ENCODE results near the gene RWDD3. TPM values are rescaled to one million over a fixed set of nuclear protein-coding genes. Genes with fewer than 3 reads are reported as not detected.

The RWDD3 gene
- total and polyA plus RNA-seq, 2 of the 13 experiments (the other 11 are each of a cell fraction or from before 2014, with no cell fraction given) = 18.3 to 21.2 TPM

- ChIA-PET CTCF (ENCODE audit: low intra/inter-chr PET ratio, low total read pairs) (no interaction called here), POLR2A (no interaction called here)
- no peak for ATAC-seq
- Histone ChIP-seq H3K9me3 (ENCODE audit: low read length) (no peaks in the 10 kb centered on the region), H4K20me1 (ENCODE audit: insufficient read depth, low read length) (no peaks in the 10 kb centered on the region), H3K27me3 (ENCODE audit: control insufficient read depth in 1 of 2, insufficient read depth in 2 of 2, low read length in 2 of 2) (no peaks in the 10 kb centered on the region), H3K36me3 (replicated peaks in 1 of 2; ENCODE audit: control insufficient read depth in 1 of 2, insufficient read depth in 2 of 2, low read length in 2 of 2) (no peaks in the 10 kb centered on the region), H3K27ac (ENCODE audit: extremely low read length, insufficient read depth, low read length) (no peak overlapping the region), H2AFZ (ENCODE audit: low read length) (no peak overlapping the region), H3K4me3 (replicated peaks in 1 of 3; ENCODE audit: insufficient read depth in 1 of 3, low read depth in 2 of 3, low read length in 3 of 3) (no peak overlapping the region), H3K9ac (ENCODE audit: insufficient read depth, low read depth, low read length) (no peak overlapping the region), H3K4me2 (ENCODE audit: low read depth, low read length) (no peak overlapping the region), H3K79me2 (ENCODE audit: insufficient read depth, low read length) (no peaks in the 10 kb centered on the region), H3K4me1 (ENCODE audit: insufficient read depth, low read length) (no peaks in the 10 kb centered on the region)
- intact Hi-C loops (cut with micrococcal nuclease; ENCODE audit: unreplicated experiment) (no loop called here), in situ Hi-C loops (cut with HindIII; ENCODE audit: extremely low pct_ligation_motif_present, low pct_unique_long_range_greater_than_20kb) (no loop called here)
- TF ChIP-seq ZNF569 (CRISPR knock-in tag; IDR thresholded peaks at IDR 0.05; ENCODE audit: borderline replicate concordance) (no peak), CHCHD3 (CRISPR knock-in tag; IDR thresholded peaks at IDR 0.05) (no peak), KLF13 (CRISPR knock-in tag; IDR thresholded peaks at IDR 0.05) (no peak), ZSCAN25 (CRISPR knock-in tag; IDR thresholded peaks at IDR 0.05) (no peak), ZNF772 (CRISPR knock-in tag; IDR thresholded peaks at IDR 0.05) (no peak), SYNCRIP (IDR thresholded peaks at IDR 0.05; ENCODE audit: insufficient read depth, low read depth, low read length) (no peak), PHB2 (IDR thresholded peaks at IDR 0.05; ENCODE audit: partially characterized antibody) (no peak), ZNF33A (CRISPR knock-in tag; IDR thresholded peaks at IDR 0.05; ENCODE audit: borderline replicate concordance) (no peak), RFXANK (CRISPR knock-in tag; IDR thresholded peaks at IDR 0.05) (no peak), ZNF18 (CRISPR knock-in tag; IDR thresholded peaks at IDR 0.05; ENCODE audit: insufficient replicate concordance) (no peak), PHF20 (CRISPR knock-in tag; IDR thresholded peaks at IDR 0.05) (no peak), IKZF1 (IDR thresholded peaks at IDR 0.05) (no peak), NFIB (CRISPR knock-in tag; IDR thresholded peaks at IDR 0.05; ENCODE audit: borderline replicate concordance) (no peak), PBX2 (CRISPR knock-in tag; IDR thresholded peaks at IDR 0.05) (no peak), BRD4 (CRISPR knock-in tag; IDR thresholded peaks at IDR 0.05) (no peak), ELK4 (CRISPR knock-in tag; IDR thresholded peaks at IDR 0.05; ENCODE audit: borderline replicate concordance) (no peak)
- TF ChIP-seq, protein P1, sequence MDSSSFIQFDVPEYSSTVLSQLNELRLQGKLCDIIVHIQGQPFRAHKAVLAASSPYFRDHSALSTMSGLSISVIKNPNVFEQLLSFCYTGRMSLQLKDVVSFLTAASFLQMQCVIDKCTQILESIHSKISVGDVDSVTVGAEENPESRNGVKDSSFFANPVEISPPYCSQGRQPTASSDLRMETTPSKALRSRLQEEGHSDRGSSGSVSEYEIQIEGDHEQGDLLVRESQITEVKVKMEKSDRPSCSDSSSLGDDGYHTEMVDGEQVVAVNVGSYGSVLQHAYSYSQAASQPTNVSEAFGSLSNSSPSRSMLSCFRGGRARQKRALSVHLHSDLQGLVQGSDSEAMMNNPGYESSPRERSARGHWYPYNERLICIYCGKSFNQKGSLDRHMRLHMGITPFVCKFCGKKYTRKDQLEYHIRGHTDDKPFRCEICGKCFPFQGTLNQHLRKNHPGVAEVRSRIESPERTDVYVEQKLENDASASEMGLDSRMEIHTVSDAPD (CRISPR knock-in tag; IDR thresholded peaks at IDR 0.05) = no peak
- TF ChIP-seq, protein P2, sequence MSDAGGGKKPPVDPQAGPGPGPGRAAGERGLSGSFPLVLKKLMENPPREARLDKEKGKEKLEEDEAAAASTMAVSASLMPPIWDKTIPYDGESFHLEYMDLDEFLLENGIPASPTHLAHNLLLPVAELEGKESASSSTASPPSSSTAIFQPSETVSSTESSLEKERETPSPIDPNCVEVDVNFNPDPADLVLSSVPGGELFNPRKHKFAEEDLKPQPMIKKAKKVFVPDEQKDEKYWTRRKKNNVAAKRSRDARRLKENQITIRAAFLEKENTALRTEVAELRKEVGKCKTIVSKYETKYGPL (CRISPR knock-in tag; IDR thresholded peaks at IDR 0.05) = no peak
- TF ChIP-seq, protein P3, sequence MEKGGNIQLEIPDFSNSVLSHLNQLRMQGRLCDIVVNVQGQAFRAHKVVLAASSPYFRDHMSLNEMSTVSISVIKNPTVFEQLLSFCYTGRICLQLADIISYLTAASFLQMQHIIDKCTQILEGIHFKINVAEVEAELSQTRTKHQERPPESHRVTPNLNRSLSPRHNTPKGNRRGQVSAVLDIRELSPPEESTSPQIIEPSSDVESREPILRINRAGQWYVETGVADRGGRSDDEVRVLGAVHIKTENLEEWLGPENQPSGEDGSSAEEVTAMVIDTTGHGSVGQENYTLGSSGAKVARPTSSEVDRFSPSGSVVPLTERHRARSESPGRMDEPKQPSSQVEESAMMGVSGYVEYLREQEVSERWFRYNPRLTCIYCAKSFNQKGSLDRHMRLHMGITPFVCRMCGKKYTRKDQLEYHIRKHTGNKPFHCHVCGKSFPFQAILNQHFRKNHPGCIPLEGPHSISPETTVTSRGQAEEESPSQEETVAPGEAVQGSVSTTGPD (CRISPR knock-in tag; IDR thresholded peaks at IDR 0.05) = no peak
- BruUV-seq (replicated peaks) = no TSS peak
- DNase-seq (ENCODE audit: low spot score) = no peak
- FAIRE-seq = no peak
Observed at GRCh38 chr1:95201905-95202304, 32.1 kb upstream of the RWDD3 start.

Data from HepG2 (cell line).